K562 (cell line): ENCODE results near the gene CST6. TPM values are rescaled to one million over a fixed set of nuclear protein-coding genes. Genes with fewer than 3 reads are reported as not detected.

Source experiments
- ATAC-seq: fragments of 200-7000 bp; cut with Tn5 transposase; 3 replicates; pipeline ENCODE4 v1.9.1; 2020; ENCODE audit warnings: moderate library complexity
- BruUV-seq: library from RNA; stranded (reverse); fragments of 400-500 nt; replicated peaks from 2 replicates; lab custom pipeline; 2021; lab: Mats Ljungman, UMichigan
- CTCF ChIA-PET: fragments of 300-600 bp; formaldehyde crosslinking; extraction: SDS; loops from one replicate; lab custom pipeline; 2021; ENCODE audit warnings: low intra/inter-chr PET ratio; lab: Yijun Ruan, JAX
- POLR2A ChIA-PET: fragments of 300-600, 350-650 bp; sonication (Branson Sonifier 250); formaldehyde crosslinking; extraction: SDS; loops from one replicate; lab custom pipeline; 2021; ENCODE audit warnings: antibody characterized with exemption, inconsistent platforms; lab: Yijun Ruan, JAX
- DNase-seq, 4 experiments: peaks; one replicate each; pipeline versions ENCODE4 v3.0.0 to v3.0.0-alpha.2; 2011 to 2018; ENCODE audit warnings: low spot score in 3 of 4, mixed read lengths in 3 of 4; ENCODE audit errors: extremely low read depth in 1 of 4
- FAIRE-seq: peaks from 2 replicates; lab custom pipeline; 2011; peaks lifted over from hg19 to GRCh38; lab: Jason Lieb, UNC
- H2AFZ ChIP-seq: 2 replicates; pipeline ENCODE4 v1.6.0; 2011; ENCODE audit warnings: low read depth, low read length, control low read depth, inconsistent platforms
- H3K27ac ChIP-seq: fragments of 200-600 bp; 3 replicates; pipeline ENCODE4 v1.8.0; 2011; ENCODE audit warnings: low read depth, mild to moderate bottlenecking, control low read depth, inconsistent platforms, low read length, moderate library complexity, mixed read lengths; ENCODE audit errors: extremely low read depth
- H3K27me3 ChIP-seq, 2 experiments: fragments of 300-600 bp in 1 of 2; 2 replicates in 1 of 2; 3 replicates in 1 of 2; pipeline versions ENCODE4 v1.6.0 to v1.8.0; 2011; ENCODE audit warnings: inconsistent platforms in 2 of 2, low read length in 2 of 2, mild to moderate bottlenecking in 1 of 2, mixed read lengths in 1 of 2, moderate library complexity in 1 of 2; ENCODE audit not compliant: control insufficient read depth in 2 of 2, insufficient read depth in 2 of 2
- H3K36me3 ChIP-seq: fragments of 300-600 bp; 3 replicates; pipeline ENCODE4 v1.8.0; 2011; ENCODE audit warnings: mild to moderate bottlenecking, low read length, inconsistent platforms; ENCODE audit not compliant: control insufficient read depth, insufficient read depth
- H3K4me1 ChIP-seq, 2 experiments: fragments of 200-600 bp in 1 of 2; replicated peaks in 1 of 2; 2 replicates in 1 of 2; 3 replicates in 1 of 2; pipeline versions ENCODE4 v1.5.1 to v1.8.0; 2011; ENCODE audit warnings: inconsistent platforms in 2 of 2, low read length in 2 of 2, mild to moderate bottlenecking in 1 of 2, mixed read lengths in 1 of 2, moderate library complexity in 1 of 2; ENCODE audit not compliant: control insufficient read depth in 2 of 2, insufficient read depth in 2 of 2
- H3K4me2 ChIP-seq: 2 replicates; pipeline ENCODE4 v1.6.1; 2011; ENCODE audit warnings: low read length, control low read depth, inconsistent platforms, mixed read lengths; ENCODE audit not compliant: insufficient read depth
- H3K4me3 ChIP-seq: fragments of 200-600 bp; sonication (generic), shearing (Covaris generic); 2 replicates; pipeline ENCODE4 v1.5.1; 2016; ENCODE audit warnings: control low read depth, inconsistent platforms
- H3K79me2 ChIP-seq: fragments of 200-600 bp; 3 replicates; pipeline ENCODE4 v1.8.0; 2011; ENCODE audit warnings: low read length, inconsistent platforms; ENCODE audit not compliant: control insufficient read depth, insufficient read depth
- H3K9ac ChIP-seq, 2 experiments: 2 replicates each; pipeline versions ENCODE4 v1.6.0 to v1.6.1; 2011; ENCODE audit warnings: low read depth in 2 of 2, low read length in 2 of 2, control low read depth in 1 of 2, inconsistent platforms in 1 of 2, mild to moderate bottlenecking in 1 of 2, mixed read lengths in 1 of 2; ENCODE audit not compliant: insufficient read depth in 1 of 2
- H3K9me1 ChIP-seq: one replicate; pipeline ENCODE4 v1.6.0; 2011; ENCODE audit warnings: inconsistent platforms, mild to moderate bottlenecking, low read length, moderate library complexity; ENCODE audit not compliant: control insufficient read depth, insufficient read depth
- H3K9me3 ChIP-seq: replicated peaks from 2 replicates; pipeline ENCODE4 v1.5.1; 2011; ENCODE audit warnings: low read depth, low read length, inconsistent platforms; ENCODE audit not compliant: control insufficient read depth, insufficient read depth
- H4K20me1 ChIP-seq: replicated peaks from 2 replicates; pipeline ENCODE4 v1.6.1; 2011; ENCODE audit warnings: low read length, inconsistent platforms, mixed read lengths; ENCODE audit not compliant: control insufficient read depth, insufficient read depth
- CAMTA2 ChIP-seq: fragments of 250-450 bp; sonication (Bioruptor Pico); conservative IDR thresholded peaks from 2 replicates; pipeline ENCODE4 v1.5.1; 2022
- FOS ChIP-seq: IDR thresholded peaks from 3 replicates; pipeline ENCODE4 v1.6.1; 2011; ENCODE audit not compliant: insufficient read length; ENCODE audit errors: extremely low read depth
- JUN ChIP-seq, 2 experiments: sonication (generic) in 1 of 2; formaldehyde crosslinking in 1 of 2; IDR thresholded peaks; 2 replicates each; pipeline versions ENCODE4 v1.6.1 to v1.8.0; 2012 to 2022; ENCODE audit warnings: borderline replicate concordance in 2 of 2, mild to moderate bottlenecking in 2 of 2, improper control_type of control experiment in 1 of 2, low read depth in 1 of 2, low read length in 1 of 2, missing genetic modification reagents in 1 of 2
- KHSRP ChIP-seq: fragments of 450-650 bp; IDR thresholded peaks from 2 replicates; pipeline ENCODE4 v1.6.1; 2017
- SMARCE1 ChIP-seq: fragments of 450-650 bp; IDR thresholded peaks from 2 replicates; pipeline ENCODE4 v1.7.1; 2016; ENCODE audit warnings: mild to moderate bottlenecking
- SNRNP70 ChIP-seq: fragments of 200-400 bp; formaldehyde crosslinking; optimal IDR thresholded peaks from 2 replicates; pipeline ENCODE3; 2017; ENCODE audit warnings: low read depth, low read length
- SRF ChIP-seq, 2 experiments: fragments of 250-450, 450-650 bp in 1 of 2; sonication (Bioruptor Pico) in 1 of 2; sonication (generic) in 1 of 2; formaldehyde crosslinking; IDR thresholded peaks; 2 replicates each; pipeline versions ENCODE4 v1.5.0 to v1.5.1; 2020 to 2022; ENCODE audit warnings: mild to moderate bottlenecking in 1 of 2, missing genetic modification reagents in 1 of 2
- TFAP4 ChIP-seq: sonication (generic); formaldehyde crosslinking; IDR thresholded peaks from 2 replicates; pipeline ENCODE4 v1.8.0; 2022; ENCODE audit warnings: missing genetic modification reagents, mild to moderate bottlenecking, moderate library complexity, borderline replicate concordance
- ZFPM2 ChIP-seq: fragments of 250-450 bp; sonication (Bioruptor Pico); IDR thresholded peaks from 2 replicates; pipeline ENCODE4 v1.5.1; 2022; ENCODE audit warnings: mild to moderate bottlenecking
- ZNF121 ChIP-seq: sonication (generic); formaldehyde crosslinking; conservative IDR thresholded peaks from 2 replicates; pipeline ENCODE4 v1.8.0; 2022; ENCODE audit warnings: missing genetic modification reagents
- ZNF609 ChIP-seq: sonication (generic); formaldehyde crosslinking; IDR thresholded peaks from 2 replicates; pipeline ENCODE4 v1.8.1; 2023; ENCODE audit warnings: missing genetic modification reagents, mild to moderate bottlenecking, borderline replicate concordance
- WGBS: fragments of 100-300 bp; shearing (Covaris generic); methylation state at CpG from one replicate; pipeline ENCODE4 v1.1.6; 2016; ENCODE audit warnings: low coverage, mixed read lengths; ENCODE audit not compliant: insufficient coverage; ENCODE audit errors: missing lambda C conversion rate; 5-methylcytosine and 5-hydroxymethylcytosine counted together
- in situ Hi-C: fragments of 300-500 bp; cut with MboI; formaldehyde crosslinking; loops from 4 replicates; pipeline ENCODE4 v1.15.0; 2018; ENCODE audit warnings: inconsistent platforms, mixed read lengths
- intact Hi-C: fragments of 100-400 bp; cut with micrococcal nuclease; formaldehyde crosslinking; loops from 2 replicates; pipeline ENCODE4 v1.14.2; 2022
- polyA plus RNA-seq, 8 experiments: library from polyadenylated mRNA; depleted of rRNA in 4 of 8; stranded (reverse) in 5 of 8; unstranded in 3 of 8; fragments of >200 nt; fragmentation: Nextera tagmentation in 2 of 8; fragmentation: Illumina TruSeq in 1 of 8; extraction: Ambion mirVana in 2 of 8; extraction: Trizol in 1 of 8; gene quantifications; 2 replicates each; pipeline versions ENCODE4 v1.2.1 to v1.2.3, GENCODE V29; 2011 to 2014; ENCODE audit warnings: inconsistent platforms in 1 of 8, missing spikeins in 1 of 8
- total RNA-seq, 7 experiments: library from RNA; depleted of rRNA in 6 of 7; stranded (reverse); fragments of >200 nt in 6 of 7; fragmentation: Illumina TruSeq in 2 of 7; extraction: Trizol in 2 of 7; gene quantifications; 2 replicates each; pipeline versions ENCODE4 v1.2.1 to v1.2.3, GENCODE V29; 2011 to 2021; ENCODE audit warnings: low replicate concordance in 1 of 7

Gene CST6
- total and polyA plus RNA-seq, 9 of the 15 experiments (the other 6 are each of a cell fraction or from before 2014, with no cell fraction given), result not detected

- TF ChIP-seq ZNF609 (CRISPR knock-in tag), result 0 out of 2 replicates have a peak, but pooled peaks have one; percentile 29
These were observed 8.4 kb downstream of the CST6 start (continued) for GRCh38 chr11:66020212-66020611.

GRCh38 chr11:66020618-66021357, 9.0 kb downstream of the CST6 start:
- H2AFZ ChIP-seq, result peak overlapping the region; percentile 47
- no peak overlapping the region; the same call in 2 of the 3 replicates for H3K27ac ChIP-seq
- FAIRE-seq (peak; percentile 82), ATAC-seq (peak; percentile 52), DNase-seq (peak; percentile 60 to 76 (median 64))
- CTCF ChIA-PET, result interaction anchor here (0.7 to 1.3 kb wide), 3 partner anchors 25 to 136 kb away, joined by 3 to 4 read pairs (median 4); no protein-coding TSS in a partner anchor
- H3K4me2 ChIP-seq, result 0 out of 2 replicates have a peak overlapping the region, but pooled peaks have one; percentile 9
- H3K79me2 ChIP-seq, result no peaks in the 10 kb centered on the region
- H3K9me1 ChIP-seq, result peaks cover 5% of the 10 kb centered on the region
- in situ Hi-C loops (no loop called here), intact Hi-C loops (no loop called here)
- no peaks in the 10 kb centered on the region for H3K27me3 ChIP-seq
- H3K9ac ChIP-seq, result peak overlapping the region in 1 of 2 experiments; percentile 75; a peak in 2 of 4 replicates
- 56% methylated on average over 19 of the region's 25 CpGs for WGBS
- no peaks in the 10 kb centered on the region for H3K36me3 ChIP-seq
- peaks cover 21 to 67% of the 10 kb centered on the region in 2 experiments for H3K4me1 ChIP-seq
- H3K4me3 ChIP-seq, result no peak overlapping the region
- POLR2A ChIA-PET, result interaction anchor here (0.6 to 2.7 kb wide), 5 partner anchors 12 to 527 kb away, joined by 3 to 8 read pairs (median 3); no protein-coding TSS in a partner anchor
- no peaks in the 10 kb centered on the region for H3K9me3 ChIP-seq
- BruUV-seq, result no TSS peak
- no peaks in the 10 kb centered on the region for H4K20me1 ChIP-seq
- TF ChIP-seq ZFPM2 (no peak), KHSRP (no peak), TFAP4 (peak; percentile 88), JUN (IDR thresholded peaks at IDR 0.05; ENCODE audit: borderline replicate concordance, low read depth, low read length) (peak; percentile 87), JUN (CRISPR knock-in tag; IDR thresholded peaks at IDR 0.05; ENCODE audit: borderline replicate concordance) (no peak), FOS (peak; percentile 29), SRF (CRISPR knock-in tag; IDR thresholded peaks at IDR 0.05) (no peak), CAMTA2 (no peak), SNRNP70 (no peak), SMARCE1 (0 out of 2 replicates have a peak, but pooled peaks have one; percentile 43), ZNF121 (CRISPR knock-in tag) (no peak)
